Mesendoderm (in vitro differentiated cells): ENCODE measurements around the gene ZNF302.

ENCODE experiments used
- DNase-seq: peaks from one replicate; pipeline ENCODE4 v3.0.0; 2013
- H2AK5ac ChIP-seq: 2 replicates; pipeline ENCODE4 v1.6.1; 2013; ENCODE audit warnings: low read length, inconsistent platforms
- H2BK120ac ChIP-seq: 2 replicates; pipeline ENCODE4 v1.6.1; 2013; ENCODE audit warnings: low read depth, mild to moderate bottlenecking, low read length, moderate library complexity, mixed read lengths
- H2BK15ac ChIP-seq: replicated peaks from 2 replicates; pipeline ENCODE4 v1.6.1; 2013; ENCODE audit warnings: low read depth, mild to moderate bottlenecking, moderate library complexity
- H2BK5ac ChIP-seq: 2 replicates; pipeline ENCODE4 v1.6.1; 2013; ENCODE audit warnings: low read length, inconsistent platforms
- H3K18ac ChIP-seq: 2 replicates; pipeline ENCODE4 v1.6.1; 2013; ENCODE audit warnings: mild to moderate bottlenecking, low read length, mixed read lengths
- H3K23ac ChIP-seq: one replicate; pipeline ENCODE4 v1.6.1; 2013; ENCODE audit warnings: low read length
- H3K27ac ChIP-seq: 2 replicates; pipeline ENCODE4 v1.5.1; 2013; ENCODE audit warnings: low read depth, mild to moderate bottlenecking, inconsistent platforms, low read length, moderate library complexity
- H3K27me3 ChIP-seq: 2 replicates; pipeline ENCODE4 v1.6.1; 2013; ENCODE audit warnings: low read length, control low read depth, mild to moderate bottlenecking, inconsistent platforms; ENCODE audit not compliant: insufficient read depth, poor library complexity
- H3K36me3 ChIP-seq: 2 replicates; pipeline ENCODE4 v1.6.1; 2013; ENCODE audit warnings: low read length, inconsistent platforms; ENCODE audit not compliant: control insufficient read depth, insufficient read depth
- H3K4ac ChIP-seq: one replicate; pipeline ENCODE4 v1.6.1; 2013; ENCODE audit warnings: low read depth, mild to moderate bottlenecking, low read length, moderate library complexity
- H3K4me1 ChIP-seq: 2 replicates; pipeline ENCODE4 v1.6.1; 2013; ENCODE audit warnings: low read depth, low read length, inconsistent platforms; ENCODE audit not compliant: control insufficient read depth
- H3K4me2 ChIP-seq: 2 replicates; pipeline ENCODE4 v1.6.1; 2013; ENCODE audit warnings: low read length
- H3K4me3 ChIP-seq: 2 replicates; pipeline ENCODE4 v1.5.1; 2013; ENCODE audit warnings: mild to moderate bottlenecking, low read length
- H3K56ac ChIP-seq: one replicate; pipeline ENCODE4 v1.6.1; 2013; ENCODE audit warnings: low read length
- H3K79me1 ChIP-seq: 2 replicates; pipeline ENCODE4 v1.6.1; 2013; ENCODE audit warnings: low read length, inconsistent platforms
- H3K79me2 ChIP-seq: 2 replicates; pipeline ENCODE4 v1.6.1; 2013; ENCODE audit warnings: mild to moderate bottlenecking, low read length; ENCODE audit not compliant: control insufficient read depth, insufficient read depth
- H3K9ac ChIP-seq: 2 replicates; pipeline ENCODE4 v1.6.1; 2013; ENCODE audit warnings: low read length, inconsistent platforms
- H4K5ac ChIP-seq: one replicate; pipeline ENCODE4 v1.6.1; 2013; ENCODE audit warnings: low read length
- H4K8ac ChIP-seq: one replicate; pipeline ENCODE4 v1.6.1; 2013; ENCODE audit warnings: low read depth, mild to moderate bottlenecking, control low read depth, low read length, moderate library complexity
- WGBS: extraction: QIAGEN DNeasy Blood & Tissue Kit; methylation state at CpG from one replicate; pipeline ENCODE4 v1.1.7; 2013; ENCODE audit warnings: low lambda C conversion rate, missing lambda C conversion rate; ENCODE audit not compliant: insufficient coverage; ENCODE audit errors: extremely low coverage; 5-methylcytosine and 5-hydroxymethylcytosine counted together

The ZNF302 gene

DNA sequence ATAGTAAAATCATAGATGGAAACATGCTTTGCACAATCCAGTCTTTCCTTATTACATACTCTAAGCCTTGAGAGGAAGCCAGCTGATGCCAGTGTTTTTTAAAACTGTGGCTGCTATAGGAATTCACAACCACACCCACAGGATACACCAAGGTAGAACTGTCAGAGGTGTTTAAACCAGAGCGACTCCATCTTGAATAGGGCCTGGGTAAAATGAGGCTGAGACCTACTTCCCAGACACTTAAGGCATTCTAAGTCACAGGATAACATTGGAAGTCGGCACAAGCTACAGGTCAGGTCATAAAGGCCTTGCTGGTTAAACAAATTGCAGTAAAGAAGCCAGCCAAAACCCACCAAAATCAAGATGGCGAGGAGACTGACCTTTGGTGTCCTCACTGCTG is 2.2 kb upstream of the ZNF302 start:
- Histone ChIP-seq H4K5ac (no peak overlapping the region), H3K4me1 (no peaks in the 10 kb centered on the region), H3K4me3 (no peak overlapping the region), H3K27ac (no peak overlapping the region), H3K79me1 (no peaks in the 10 kb centered on the region), H3K4me2 (no peak overlapping the region), H3K56ac (no peak overlapping the region), H3K18ac (no peak overlapping the region), H3K27me3 (no peaks in the 10 kb centered on the region), H2BK120ac (no peak overlapping the region), H3K23ac (no peak overlapping the region), H3K36me3 (peaks cover 2% of the 10 kb centered on the region), H3K4ac (no peak overlapping the region), H2BK5ac (no peak overlapping the region), H2BK15ac (no peak overlapping the region), H4K8ac (no peak overlapping the region), H2AK5ac (no peak overlapping the region), H3K9ac (no peak overlapping the region), H3K79me2 (no peaks in the 10 kb centered on the region)
- no CpG with 5 or more reads among the region's 3 CpGs for WGBS
- DNase-seq, result no peak

DNA sequence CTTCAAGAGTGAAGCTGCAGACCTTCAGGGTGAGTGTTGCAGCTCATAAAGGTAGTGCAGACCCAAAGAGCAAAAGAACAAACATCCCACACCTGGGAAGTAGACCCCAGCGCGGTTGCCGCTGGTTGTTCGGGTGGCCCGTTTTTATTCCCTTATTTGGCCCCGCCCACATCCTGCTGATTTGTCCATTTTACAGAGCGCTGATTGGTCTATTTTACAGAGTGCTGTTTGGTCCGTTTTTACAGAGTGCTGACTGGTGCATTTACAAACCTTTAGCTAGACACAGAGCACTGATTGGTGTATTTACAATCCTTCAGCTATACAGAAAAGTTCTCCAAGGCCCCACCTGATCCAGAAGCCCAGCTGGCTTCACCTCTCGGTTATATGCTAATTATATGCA is 1.6 kb upstream of the ZNF302 start:
- Histone ChIP-seq H2AK5ac (no peak overlapping the region), H3K4ac (no peak overlapping the region), H3K4me1 (no peaks in the 10 kb centered on the region), H4K5ac (no peak overlapping the region), H3K36me3 (peaks cover 2% of the 10 kb centered on the region), H2BK15ac (no peak overlapping the region), H3K27ac (no peak overlapping the region), H2BK120ac (no peak overlapping the region), H3K4me3 (no peak overlapping the region), H3K4me2 (no peak overlapping the region), H3K18ac (no peak overlapping the region), H3K79me1 (no peaks in the 10 kb centered on the region), H3K23ac (no peak overlapping the region), H2BK5ac (no peak overlapping the region), H3K56ac (no peak overlapping the region), H3K79me2 (no peaks in the 10 kb centered on the region), H3K9ac (no peak overlapping the region), H4K8ac (no peak overlapping the region), H3K27me3 (no peaks in the 10 kb centered on the region)
- no CpG with 5 or more reads among the region's 9 CpGs for WGBS
- no peak for DNase-seq

GRCh38 chr19:34676697-34677385 is 637 bp upstream of the ZNF302 start, which contains the start of gene SCGB2B2:
Gene SCGB2B2, minus strand, starts transcription at chr19:34677159. Its CDS starts 82,596 bp downstream, at chr19:34594563.
- no peak within 1 kb of the TSS for H4K8ac ChIP-seq
- H2AK5ac ChIP-seq, result no peak within 1 kb of the TSS
- peak within 1 kb of the TSS; percentile 76 for H2BK5ac ChIP-seq
- WGBS, result no CpG with 5 or more reads among the region's 26 CpGs
- H3K23ac ChIP-seq, result no peak within 1 kb of the TSS
- H3K27ac ChIP-seq, result peak within 1 kb of the TSS; percentile 88
- H4K5ac ChIP-seq, result no peak within 1 kb of the TSS
- no peaks in the 10 kb centered on the region for H3K79me2 ChIP-seq
- H3K4me3 ChIP-seq, result peak within 1 kb of the TSS; percentile 78
- H2BK15ac ChIP-seq, result no peak within 1 kb of the TSS
- peak within 1 kb of the TSS; percentile 99 for H3K56ac ChIP-seq
- no peaks in the 10 kb centered on the region for H3K79me1 ChIP-seq
- H3K9ac ChIP-seq, result peak within 1 kb of the TSS; percentile 94
- H3K36me3 ChIP-seq, result peaks cover 3% of the 10 kb centered on the region
- H3K27me3 ChIP-seq, result no peaks in the 10 kb centered on the region
- no peak within 1 kb of the TSS for H2BK120ac ChIP-seq
- no peaks in the 10 kb centered on the region for H3K4me1 ChIP-seq
- H3K4ac ChIP-seq, result peak within 1 kb of the TSS; percentile 28
- DNase-seq, result no peak
- peak within 1 kb of the TSS; percentile 50 for H3K4me2 ChIP-seq
- peak within 1 kb of the TSS; percentile 51 for H3K18ac ChIP-seq

- Histone ChIP-seq H3K79me1 (no peaks in the 10 kb centered on the region), H3K4me2 (peak overlapping the region; percentile 50), H4K5ac (no peak overlapping the region), H2BK120ac (no peak overlapping the region), H3K79me2 (no peaks in the 10 kb centered on the region), H4K8ac (no peak overlapping the region), H3K4me3 (peak overlapping the region; percentile 78), H3K9ac (peak overlapping the region; percentile 94), H3K27me3 (no peaks in the 10 kb centered on the region), H2BK15ac (no peak overlapping the region), H3K27ac (no peak overlapping the region), H3K56ac (peak overlapping the region; percentile 99), H3K4ac (no peak overlapping the region), H2BK5ac (no peak overlapping the region), H3K18ac (no peak overlapping the region), H2AK5ac (no peak overlapping the region), H3K23ac (no peak overlapping the region), H3K36me3 (peaks cover 3% of the 10 kb centered on the region), H3K4me1 (no peaks in the 10 kb centered on the region)
- WGBS, result no CpG with 5 or more reads among the region's 20 CpGs
- no peak for DNase-seq
These were observed 571 bp downstream of the ZNF302 start for GRCh38 chr19:34678085-34678412.

DNA sequence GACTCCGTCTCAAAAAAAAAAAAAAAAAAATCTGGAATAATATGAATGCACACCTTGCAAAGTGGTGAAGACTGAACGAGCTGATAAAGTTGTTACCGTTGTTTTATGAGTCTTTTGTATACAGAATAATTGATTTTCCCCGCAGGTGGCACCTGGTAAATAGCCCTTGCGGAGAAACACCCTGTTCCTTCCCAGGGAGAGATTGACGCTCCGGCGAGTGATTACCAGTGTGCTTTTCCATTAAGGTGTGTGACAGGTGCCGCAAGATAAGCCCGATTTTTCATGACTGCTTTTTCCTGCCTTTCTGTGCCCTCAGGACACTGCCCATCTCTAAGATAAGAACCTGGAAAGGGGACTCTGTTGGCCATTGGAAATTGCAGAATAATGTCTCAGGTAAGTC is 943 bp downstream of the ZNF302 start:
- H4K8ac ChIP-seq, result no peak overlapping the region
- no peak overlapping the region for H2BK120ac ChIP-seq
- H3K36me3 ChIP-seq, result peaks cover 3% of the 10 kb centered on the region
- no peak overlapping the region for H3K9ac ChIP-seq
- no peak overlapping the region for H2BK5ac ChIP-seq
- no CpG with 5 or more reads among the region's 10 CpGs for WGBS
- DNase-seq, result no peak
- no peak overlapping the region for H3K23ac ChIP-seq
- H3K79me1 ChIP-seq, result no peaks in the 10 kb centered on the region
- no peaks in the 10 kb centered on the region for H3K4me1 ChIP-seq
- H3K27me3 ChIP-seq, result no peaks in the 10 kb centered on the region
- no peak overlapping the region for H3K4me3 ChIP-seq
- H2BK15ac ChIP-seq, result no peak overlapping the region
- no peaks in the 10 kb centered on the region for H3K79me2 ChIP-seq
- H3K27ac ChIP-seq, result no peak overlapping the region
- H4K5ac ChIP-seq, result no peak overlapping the region
- no peak overlapping the region for H2AK5ac ChIP-seq
- peak overlapping the region; percentile 99 for H3K56ac ChIP-seq
- no peak overlapping the region for H3K18ac ChIP-seq
- H3K4ac ChIP-seq, result no peak overlapping the region
- H3K4me2 ChIP-seq, result no peak overlapping the region

DNA sequence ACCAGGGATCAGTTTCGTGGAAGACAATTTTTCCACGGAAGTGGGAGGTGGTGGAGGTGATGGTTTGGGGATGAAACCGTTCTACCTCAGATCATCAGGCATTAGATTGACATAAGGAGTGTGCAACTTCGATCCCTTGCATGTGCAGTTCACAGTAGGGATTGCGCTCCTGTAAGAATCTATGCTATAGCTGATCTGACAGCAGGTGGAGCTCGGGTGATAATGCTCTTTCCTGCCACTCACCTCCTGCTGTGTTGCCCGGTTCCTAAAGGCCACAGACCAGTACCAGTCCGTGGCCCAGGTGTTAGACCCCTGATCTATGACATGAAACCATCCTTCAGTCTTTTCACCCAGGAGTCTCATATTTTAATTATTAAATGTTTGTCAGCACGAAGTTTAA is 4.0 kb downstream of the ZNF302 start:
- H2BK5ac ChIP-seq, result no peak overlapping the region
- no peak overlapping the region for H3K4ac ChIP-seq
- no peaks in the 10 kb centered on the region for H3K79me1 ChIP-seq
- H3K27ac ChIP-seq, result no peak overlapping the region
- H2AK5ac ChIP-seq, result no peak overlapping the region
- no peak overlapping the region for H3K4me3 ChIP-seq
- H3K9ac ChIP-seq, result no peak overlapping the region
- H3K23ac ChIP-seq, result no peak overlapping the region
- H3K27me3 ChIP-seq, result no peaks in the 10 kb centered on the region
- no peak overlapping the region for H3K18ac ChIP-seq
- WGBS, result no CpG with 5 or more reads among the region's 9 CpGs
- no peaks in the 10 kb centered on the region for H3K4me1 ChIP-seq
- H3K79me2 ChIP-seq, result no peaks in the 10 kb centered on the region
- H3K4me2 ChIP-seq, result no peak overlapping the region
- peaks cover 3% of the 10 kb centered on the region for H3K36me3 ChIP-seq
- no peak overlapping the region for H2BK120ac ChIP-seq
- H2BK15ac ChIP-seq, result no peak overlapping the region
- H4K5ac ChIP-seq, result no peak overlapping the region
- no peak overlapping the region for H4K8ac ChIP-seq
- DNase-seq, result no peak
- no peak overlapping the region for H3K56ac ChIP-seq
